Heart right ventricle (tissue), 16 donors: ENCODE results near the gene FBN3. TPM values are rescaled to one million over a fixed set of nuclear protein-coding genes. Genes with fewer than 3 reads are reported as not detected.

Experiments
- ATAC-seq, 8 donors: fragments of 200-7000 bp; cut with Tn5 transposase; one replicate each; pipeline ENCODE4 v1.9.1; 2020; ENCODE audit warnings: mild to moderate bottlenecking in 8 of 8, moderate library complexity in 8 of 8, moderate number of reproducible peaks in 1 of 8
- DNase-seq, 2 donors: peaks; one replicate each; pipeline ENCODE4 v3.0.0-alpha.2; 2020
- H3K27ac ChIP-seq, 10 donors: fragments of 200-600 bp; sonication (generic) in 2 of 10; one replicate each; pipeline versions ENCODE4 v1.5.0 to v1.8.0; 2020 to 2022; ENCODE audit warnings: mild to moderate bottlenecking in 3 of 10
- H3K27me3 ChIP-seq, 7 donors: fragments of 200-600 bp; one replicate each; pipeline ENCODE4 v1.8.0; 2021 to 2022; ENCODE audit warnings: mild to moderate bottlenecking in 2 of 7
- H3K36me3 ChIP-seq, 9 donors: fragments of 200-600 bp; sonication (generic) in 1 of 9; one replicate each; pipeline versions ENCODE4 v1.5.0 to v1.8.0; 2020 to 2022; ENCODE audit warnings: mild to moderate bottlenecking in 2 of 9
- H3K4me1 ChIP-seq, 9 donors: fragments of 200-600 bp; sonication (generic) in 1 of 9; one replicate each; pipeline versions ENCODE4 v1.5.0 to v1.8.0; 2020 to 2022; ENCODE audit warnings: mild to moderate bottlenecking in 4 of 9
- H3K4me3 ChIP-seq, 10 donors: fragments of 200-600 bp; sonication (generic) in 2 of 10; one replicate each; pipeline versions ENCODE4 v1.5.0 to v1.8.0; 2020 to 2022; ENCODE audit warnings: mild to moderate bottlenecking in 7 of 10, moderate library complexity in 2 of 10
- H3K9me3 ChIP-seq, 11 donors: fragments of 200-600 bp in 10 of 11; sonication (generic) in 2 of 11; one replicate each; pipeline versions ENCODE4 v1.5.0 to v1.8.0; 2013 to 2022; ENCODE audit warnings: mild to moderate bottlenecking in 2 of 11, control low read depth in 1 of 11, moderate library complexity in 1 of 11
- WGBS, 2 donors: extraction: QIAGEN DNeasy Blood & Tissue Kit; methylation state at CpG; one replicate each; pipeline ENCODE4 v1.1.7; 2013; ENCODE audit warnings: inconsistent platforms in 1 of 2; 5-methylcytosine and 5-hydroxymethylcytosine counted together
- intact Hi-C, 10 donors: fragments of 100-400 bp; cut with DNase I; formaldehyde crosslinking; loops; one replicate each; pipeline versions ENCODE4 v1.11.1 to v1.14.2; 2022
- polyA plus RNA-seq, 2 donors: library from polyadenylated mRNA; stranded (reverse); fragments of 200-250 nt; gene quantifications; one replicate each; pipeline ENCODE4 v1.2.3, GENCODE V29; 2013
- total RNA-seq, 10 donors: library from RNA; stranded (reverse); fragmentation: NEBNext Ultra II Directional in 3 of 10; extraction: Animal tissue kit (Norgen Biotek cat#: 25700) in 3 of 10; gene quantifications; one replicate each; pipeline versions ENCODE4 v1.2.1 to v1.2.4, GENCODE V29; 2021 to 2023
- TF ChIP-seq, protein P1 (sequence below), 9 donors: fragments of 200-600 bp; sonication (generic) in 2 of 9; IDR thresholded peaks; one replicate each; pipeline versions ENCODE4 v1.5.0 to v1.8.0; 2021 to 2022; ENCODE audit warnings: antibody characterized with exemption in 9 of 9, mild to moderate bottlenecking in 5 of 9, moderate library complexity in 1 of 9
- donor health status: Arrhythmogenic right ventricular cardiomyopathy.
- donor health status: ischemic (EF 13 %, LVEDD 7.1; RV severe dilation, severe dysfunction).
- donor health status: healthy with polysubstance abuse.
- donor health status: DM: no; HTN: yes; CAD: no.
- donor health status: DM: no; HTN: no; CAD: no.
- donor health status: ischemic (EF 25% LVEDD 6.9; RV normal size, moderate dysfunction).
- donor health status: ischemic (EF 25% LVEDD 5.7; RV mildly dilated, moderate dysfunction).
- donor health status: healthy.
- donor health status: DM: yes; HTN: yes; CAD: no.
- donor health status: Ischemic cardiomyopathy.
- donor health status: ischemic (EF 35%, LVEDD 5.7; RV mildly dilated, moderate dysfunction).
- donor health status: nonischemic (EF 11% LVEDD 7.7; RV severe dilation, severe dysfunction).
- donor health status: DM: yes; HTN: yes; CAD: no.
- donor health status: PGD.
- donor health status: ischemic (EF 29% LVEDD 5.4; RV normal size, mild dysfunction).
- donor health status: nonischemic (EF 23%, LVEDD 6.1; RV moderate dilation, normal function).

FBN3 gene
- total and polyA plus RNA-seq, 12 donors = 0.05 to 0.26 (median 0.06) TPM; not detected in 9

DNA sequence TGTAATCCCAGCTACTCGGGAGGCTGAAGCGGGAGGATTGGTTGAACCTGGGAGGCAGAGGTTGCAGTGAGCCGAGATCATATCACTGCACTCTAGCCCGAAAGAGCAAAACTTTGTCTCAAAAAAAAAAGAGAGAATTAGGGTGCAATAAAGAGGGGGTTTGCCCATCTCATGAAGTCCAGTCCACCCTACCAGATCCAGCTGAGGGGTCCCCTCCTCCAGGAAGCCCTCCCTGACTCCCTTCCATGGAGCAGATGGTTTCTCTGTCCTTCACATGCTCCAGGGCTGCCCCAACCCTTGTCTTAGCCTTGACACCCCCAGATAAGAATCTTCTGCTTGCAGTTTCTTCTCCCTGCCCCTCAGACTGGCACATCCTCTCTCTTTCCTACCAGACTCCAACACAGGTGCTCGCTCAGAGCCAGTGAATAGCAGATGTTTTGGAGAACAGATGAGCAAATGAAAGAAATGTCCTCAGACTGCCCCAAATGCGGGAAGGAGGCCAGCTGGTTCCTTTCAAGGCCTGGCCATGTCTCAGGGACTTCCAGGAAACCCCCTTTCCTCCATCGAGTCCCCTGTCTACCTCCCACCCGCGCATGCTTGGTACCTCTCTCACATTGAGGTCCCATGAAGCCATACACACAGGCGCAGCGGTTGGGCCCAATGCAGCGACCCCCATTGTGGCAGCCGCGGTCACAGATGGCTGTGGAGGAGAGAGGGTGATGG is 5.0 kb downstream of the FBN3 start:
- 70 to 79% methylated on average over 14 of the region's 14 CpGs for WGBS, 2 donors

DNA sequence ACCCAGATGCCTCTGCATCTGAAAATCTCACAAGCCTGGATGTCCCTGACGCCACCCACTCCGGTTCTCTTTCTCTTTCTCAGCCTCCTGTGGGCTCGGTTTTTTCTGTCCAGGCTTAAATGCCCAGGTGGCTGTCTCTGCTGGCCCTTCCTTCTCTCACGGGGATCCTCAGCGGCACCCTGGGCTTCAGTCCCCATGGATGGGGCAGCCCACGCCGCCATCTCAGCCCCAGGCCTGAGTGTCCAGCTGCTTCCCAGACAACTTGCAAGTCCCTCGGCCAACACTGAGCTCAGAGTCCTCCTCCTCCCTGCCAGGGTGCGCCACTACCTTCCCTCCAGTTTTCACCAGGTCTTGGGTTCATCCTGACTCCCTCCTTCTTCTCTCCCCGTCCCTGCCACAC is 6.4 kb downstream of the FBN3 start:
- Histone ChIP-seq H3K27ac (no peak overlapping the region), H3K4me3 (no peak overlapping the region), H3K9me3 (no peaks in the 10 kb centered on the region), H3K27me3 (peaks cover 0 to 43% (median 23%) of the 10 kb centered on the region in 7 donors), H3K36me3 (no peaks in the 10 kb centered on the region), H3K4me1 (peaks cover 0 to 12% (median 0%) of the 10 kb centered on the region in 9 donors)
- intact Hi-C loops = no loop called here
- WGBS, 2 donors = 57 to 58% methylated on average over 10 of the region's 10 CpGs
- ATAC-seq (no peak), DNase-seq (no peak)
- TF ChIP-seq, protein P1, sequence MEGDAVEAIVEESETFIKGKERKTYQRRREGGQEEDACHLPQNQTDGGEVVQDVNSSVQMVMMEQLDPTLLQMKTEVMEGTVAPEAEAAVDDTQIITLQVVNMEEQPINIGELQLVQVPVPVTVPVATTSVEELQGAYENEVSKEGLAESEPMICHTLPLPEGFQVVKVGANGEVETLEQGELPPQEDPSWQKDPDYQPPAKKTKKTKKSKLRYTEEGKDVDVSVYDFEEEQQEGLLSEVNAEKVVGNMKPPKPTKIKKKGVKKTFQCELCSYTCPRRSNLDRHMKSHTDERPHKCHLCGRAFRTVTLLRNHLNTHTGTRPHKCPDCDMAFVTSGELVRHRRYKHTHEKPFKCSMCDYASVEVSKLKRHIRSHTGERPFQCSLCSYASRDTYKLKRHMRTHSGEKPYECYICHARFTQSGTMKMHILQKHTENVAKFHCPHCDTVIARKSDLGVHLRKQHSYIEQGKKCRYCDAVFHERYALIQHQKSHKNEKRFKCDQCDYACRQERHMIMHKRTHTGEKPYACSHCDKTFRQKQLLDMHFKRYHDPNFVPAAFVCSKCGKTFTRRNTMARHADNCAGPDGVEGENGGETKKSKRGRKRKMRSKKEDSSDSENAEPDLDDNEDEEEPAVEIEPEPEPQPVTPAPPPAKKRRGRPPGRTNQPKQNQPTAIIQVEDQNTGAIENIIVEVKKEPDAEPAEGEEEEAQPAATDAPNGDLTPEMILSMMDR (IDR thresholded peaks at IDR 0.05) = no peak

More for the DNA sequence above, 5.0 kb downstream of the FBN3 start:
- no peak for ATAC-seq
- Histone ChIP-seq H3K27me3 (peaks cover 10 to 57% (median 37%) of the 10 kb centered on the region in 7 donors), H3K27ac (no peak overlapping the region), H3K4me1 (peaks cover 0 to 17% (median 11%) of the 10 kb centered on the region in 9 donors), H3K9me3 (no peaks in the 10 kb centered on the region), H3K36me3 (no peaks in the 10 kb centered on the region), H3K4me3 (no peak overlapping the region)
- TF ChIP-seq, protein P1 (IDR thresholded peaks at IDR 0.05) = no peak
- intact Hi-C loops = no loop called here
- DNase-seq = no peak

DNA sequence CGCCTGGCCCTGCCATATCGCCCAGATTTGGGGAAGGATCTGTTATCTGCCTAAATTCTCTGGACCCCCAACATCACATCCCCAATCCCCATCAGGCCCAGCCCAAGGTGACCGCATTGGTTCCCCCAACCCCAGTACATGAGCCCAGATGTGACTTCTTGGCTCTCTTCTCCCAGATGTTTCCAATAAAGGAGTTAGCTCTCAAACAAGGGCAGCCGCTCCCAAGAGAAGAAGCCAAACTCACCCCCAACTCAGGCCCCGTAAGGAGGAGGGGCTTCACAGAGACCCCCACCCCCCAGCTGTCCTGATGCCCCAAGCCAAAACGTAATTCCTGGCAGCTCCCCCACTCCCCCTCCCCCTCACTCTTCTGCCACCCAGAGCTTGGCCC is 6.9 kb downstream of the FBN3 start:
- Histone ChIP-seq H3K27ac (no peak overlapping the region), H3K4me1 (peaks cover 0 to 12% (median 0%) of the 10 kb centered on the region in 9 donors), H3K4me3 (no peak overlapping the region), H3K27me3 (peaks cover 0 to 38% (median 17%) of the 10 kb centered on the region in 7 donors), H3K36me3 (no peaks in the 10 kb centered on the region), H3K9me3 (no peaks in the 10 kb centered on the region)
- ATAC-seq (no peak), DNase-seq (no peak)
- intact Hi-C loops = no loop called here
- TF ChIP-seq, protein P1 (IDR thresholded peaks at IDR 0.05) = no peak
- WGBS, 2 donors = 69 to 75% methylated on average over 6 of the region's 6 CpGs

DNA sequence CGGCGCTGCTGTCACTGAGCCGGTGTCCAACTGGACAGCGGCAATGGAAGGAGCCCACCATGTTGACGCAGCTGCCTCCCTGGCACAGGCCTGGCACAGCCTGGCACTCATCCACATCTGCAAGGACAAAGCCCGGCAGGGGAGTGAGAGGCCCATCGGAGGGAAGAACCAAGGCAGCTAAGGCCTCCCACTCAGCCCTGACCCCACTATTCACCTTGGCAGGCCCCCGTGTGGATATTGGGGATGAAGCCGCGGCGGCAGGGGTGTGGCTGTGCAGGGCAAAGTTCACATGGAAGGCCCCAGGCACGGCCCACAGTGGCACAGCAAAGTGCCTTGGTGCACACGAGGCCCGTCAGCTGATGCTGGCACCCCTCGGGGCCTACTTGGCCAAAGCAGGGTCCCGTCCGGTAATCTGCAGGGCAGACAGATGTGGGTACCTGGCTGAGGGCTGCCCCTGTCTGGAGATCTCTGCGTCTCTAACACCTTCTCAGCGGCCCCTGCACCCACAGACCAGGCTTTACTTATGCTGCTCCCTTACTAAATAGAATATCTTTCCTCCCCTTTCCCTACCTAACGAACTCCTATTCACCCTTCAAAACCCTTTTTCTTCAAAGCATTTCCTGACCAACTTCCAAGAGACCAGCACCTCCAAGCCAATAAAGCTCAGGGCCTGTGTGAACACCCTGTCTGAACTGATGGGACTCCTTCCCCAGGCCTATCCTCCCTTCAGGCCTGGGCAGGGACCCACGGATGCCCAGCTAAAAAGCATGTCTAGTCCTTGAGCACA is 7.5 kb downstream of the FBN3 start:
- H3K4me1 ChIP-seq = peaks cover 0 to 12% (median 0%) of the 10 kb centered on the region in 9 donors
- no peak overlapping the region for H3K27ac ChIP-seq
- H3K36me3 ChIP-seq = no peaks in the 10 kb centered on the region
- no peaks in the 10 kb centered on the region for H3K9me3 ChIP-seq
- TF ChIP-seq, protein P1 (IDR thresholded peaks at IDR 0.05) = no peak
- no peak overlapping the region for H3K4me3 ChIP-seq
- DNase-seq (no peak), ATAC-seq (no peak)
- 93% methylated on average over 21 of the region's 21 CpGs for WGBS, 2 donors
- intact Hi-C loops = no loop called here
- peaks cover 0 to 32% (median 12%) of the 10 kb centered on the region in 7 donors for H3K27me3 ChIP-seq
